Hematopoietic multipotent progenitor cell treated with erythropoietin and hydrocortisone succinate and interleukin-3 and kit ligand, for 15 days (in vitro differentiated cells): ENCODE measurements around the gene IL17RA.

Experiments used
- DNase-seq: peaks from one replicate; pipeline ENCODE4 v3.0.0-alpha.2; 2015; ENCODE audit warnings: low spot score

Gene IL17RA

GRCh38 chr22:17106161-17106784, 21.5 kb downstream of the IL17RA start:
- no peak for DNase-seq

GRCh38 chr22:17106785-17107546, 22.2 kb downstream of the IL17RA start:
- DNase-seq: no peak

GRCh38 chr22:17107547-17107810, 22.7 kb downstream of the IL17RA start:
- DNase-seq: no peak

- no peak for DNase-seq
Observed at GRCh38 chr22:17108256-17109112, 23.7 kb downstream of the IL17RA start.

GRCh38 chr22:17109113-17109865, 24.5 kb downstream of the IL17RA start:
- DNase-seq: no peak

- DNase-seq: no peak
Observed at GRCh38 chr22:17109976-17110375, 25.2 kb downstream of the IL17RA start.

- no peak for DNase-seq
Observed at GRCh38 chr22:17110791-17111550, 26.2 kb downstream of the IL17RA start.

GRCh38 chr22:17112491-17113042, 27.8 kb downstream of the IL17RA start:
- no peak for DNase-seq

- DNase-seq: no peak
Observed at GRCh38 chr22:17113600-17113999, 28.8 kb downstream of the IL17RA start.

GRCh38 chr22:17114173-17114897, 29.5 kb downstream of the IL17RA start:
- no peak for DNase-seq

GRCh38 chr22:17114898-17115235, 30.1 kb downstream of the IL17RA start:
- no peak for DNase-seq

- DNase-seq: no peak
Observed at GRCh38 chr22:17115236-17115635, 30.4 kb downstream of the IL17RA start.

GRCh38 chr22:17115945-17116565, 31.3 kb downstream of the IL17RA start:
- no peak for DNase-seq

GRCh38 chr22:17116572-17117330, 32.0 kb downstream of the IL17RA start:
- no peak for DNase-seq

GRCh38 chr22:17117400-17117799, 32.6 kb downstream of the IL17RA start:
- DNase-seq: no peak

- no peak for DNase-seq
Observed at GRCh38 chr22:17117890-17118289, 33.1 kb downstream of the IL17RA start.

GRCh38 chr22:17118342-17118741, 33.5 kb downstream of the IL17RA start:
- no peak for DNase-seq

GRCh38 chr22:17119481-17120202, 34.8 kb downstream of the IL17RA start:
- DNase-seq: peak; percentile 9

GRCh38 chr22:17120281-17120680, 35.5 kb downstream of the IL17RA start:
- DNase-seq: no peak
